Gastrocnemius medialis (tissue), 4 donors: ENCODE data around the gene PNMA1. TPM values are rescaled to one million over a fixed set of nuclear protein-coding genes. Genes with fewer than 3 reads are reported as not detected.

Experiments
- ATAC-seq, 2 donors: fragments of 150-250 bp; one replicate each; pipeline ENCODE4 v1.9.1; 2016
- DNase-seq, 2 donors: peaks; one replicate each; pipeline ENCODE4 v3.0.0-alpha.2; 2019
- H3K27ac ChIP-seq, 4 donors: fragments of 200-600 bp; sonication (generic); 1 replicate in 1 of 4; 2 replicates in 3 of 4; pipeline ENCODE4 v1.5.1; 2016 to 2018; ENCODE audit warnings: mild to moderate bottlenecking in 2 of 4, moderate library complexity in 1 of 4
- H3K27me3 ChIP-seq, 3 donors: fragments of 200-600 bp; sonication (generic) in 2 of 3; 1 replicate in 1 of 3; 2 replicates in 2 of 3; pipeline versions ENCODE4 v1.5.1 to v1.6.0; 2016 to 2019; ENCODE audit warnings: mild to moderate bottlenecking in 1 of 3, moderate library complexity in 1 of 3
- H3K36me3 ChIP-seq, 2 donors: fragments of 200-600 bp; sonication (generic) in 1 of 2; one replicate each; pipeline ENCODE4 v1.5.1; 2017 to 2018
- H3K4me1 ChIP-seq, 2 donors: fragments of 200-600 bp; sonication (generic) in 1 of 2; one replicate each; pipeline ENCODE4 v1.5.1; 2016 to 2017; ENCODE audit warnings: mild to moderate bottlenecking in 2 of 2
- H3K4me3 ChIP-seq, 4 donors: fragments of 200-600 bp; sonication (generic) in 3 of 4; 1 replicate in 1 of 4; 2 replicates in 3 of 4; pipeline ENCODE4 v1.5.1; 2016 to 2019; ENCODE audit warnings: mild to moderate bottlenecking in 2 of 4
- H3K9me3 ChIP-seq, 3 donors: fragments of 200-600 bp; sonication (generic) in 2 of 3; 1 replicate in 1 of 3; 2 replicates in 2 of 3; pipeline ENCODE4 v1.5.1; 2016 to 2019
- CTCF ChIP-seq, 5 experiments: fragments of 450-650 bp in 3 of 5; fragments of 200-600 bp in 2 of 5; sonication (generic) in 2 of 5; IDR thresholded peaks in 4 of 5; conservative IDR thresholded peaks in 1 of 5; 1 replicate in 4 of 5; 2 replicates in 1 of 5; pipeline ENCODE4 v1.5.1; 2016 to 2019; ENCODE audit warnings: antibody characterized with exemption in 5 of 5, mild to moderate bottlenecking in 3 of 5, moderate library complexity in 3 of 5
- POLR2A ChIP-seq, 2 donors: fragments of 450-650 bp; IDR thresholded peaks; one replicate each; pipeline ENCODE4 v1.6.1; 2017; ENCODE audit warnings: antibody characterized with exemption in 2 of 2, mild to moderate bottlenecking in 2 of 2, moderate library complexity in 2 of 2
- in situ Hi-C, 4 donors: fragments of 200-750 bp; cut with MboI; loops; one replicate each; pipeline versions ENCODE4 v1.15.0 to v1.8.0; 2017; ENCODE audit warnings: low sequenced_read_pairs in 4 of 4
- intact Hi-C: fragments of 100-400 bp; cut with DNase I; formaldehyde crosslinking; loops from one replicate; pipeline ENCODE4 v1.15.1; 2023; ENCODE audit warnings: low total_unique reads
- total RNA-seq, 4 donors: library from RNA; depleted of rRNA; stranded (reverse); fragments of >200 nt; gene quantifications; one replicate each; pipeline versions ENCODE4 v1.1.0 to v1.2.3, GENCODE V29; 2016

The PNMA1 gene
- total RNA-seq, 4 donors from 2014 or later: 7.6 to 18.5 (median 8.8) TPM

- DNase-seq (no peak), ATAC-seq (no peak)
- H3K4me1 ChIP-seq: peaks cover 83 to 87% of the 10 kb centered on the region in 2 donors
- H3K36me3 ChIP-seq: no peaks in the 10 kb centered on the region
- H3K27me3 ChIP-seq: no peaks in the 10 kb centered on the region
- intact Hi-C loops (no loop called here), in situ Hi-C loops (no loop called here)
- H3K27ac ChIP-seq: peak overlapping the region; percentile 89 to 98 (median 94)
- peak overlapping the region; percentile 40 to 91 (median 67) for H3K4me3 ChIP-seq
- TF ChIP-seq CTCF (IDR thresholded peaks at IDR 0.05 in 4 of 5, conservative IDR thresholded peaks at IDR 0.05 in 1 of 5) (no peak), POLR2A (IDR thresholded peaks at IDR 0.05) (no peak)
- no peaks in the 10 kb centered on the region for H3K9me3 ChIP-seq
Measured at GRCh38 chr14:73760598-73761586, 46.7 kb upstream of the PNMA1 start.

GRCh38 chr14:73759714-73760597 lies 45.8 kb upstream of the PNMA1 start:
- in situ Hi-C loops (no loop called here), intact Hi-C loops (no loop called here)
- DNase-seq: peak; percentile 95 to 98
- Histone ChIP-seq H3K4me3 (peak overlapping the region; percentile 57 to 91 (median 67)), H3K27me3 (no peaks in the 10 kb centered on the region), H3K9me3 (no peaks in the 10 kb centered on the region), H3K4me1 (peaks cover 83 to 87% of the 10 kb centered on the region in 2 donors), H3K36me3 (no peaks in the 10 kb centered on the region), H3K27ac (peak overlapping the region; percentile 89 to 98 (median 94))
- peak in 4 of 5 experiments; percentile 10 to 67 (median 56) for TF ChIP-seq CTCF (IDR thresholded peaks at IDR 0.05 in 4 of 5, conservative IDR thresholded peaks at IDR 0.05 in 1 of 5)
- TF ChIP-seq POLR2A (IDR thresholded peaks at IDR 0.05): peak; percentile 90 to 91
- peak; percentile 66 to 67 for ATAC-seq

GRCh38 chr14:73759183-73759713 lies 45.1 kb upstream of the PNMA1 start:
- ATAC-seq (peak; percentile 4), DNase-seq (peak in 1 of 2 donors; percentile 46)
- Histone ChIP-seq H3K27me3 (no peaks in the 10 kb centered on the region), H3K4me3 (peak overlapping the region; percentile 61 to 91 (median 76)), H3K36me3 (no peaks in the 10 kb centered on the region), H3K27ac (peak overlapping the region; percentile 89 to 98 (median 94)), H3K4me1 (peaks cover 85 to 87% of the 10 kb centered on the region in 2 donors), H3K9me3 (no peaks in the 10 kb centered on the region)
- in situ Hi-C loops: no loop called here
- no peak for TF ChIP-seq POLR2A (IDR thresholded peaks at IDR 0.05)
- TF ChIP-seq CTCF (IDR thresholded peaks at IDR 0.05 in 4 of 5, conservative IDR thresholded peaks at IDR 0.05 in 1 of 5): peak in 1 of 5 experiments; percentile 17
- intact Hi-C loops: no loop called here

- intact Hi-C loops: loop anchor here (1.0 kb wide), 2 partner anchors 28 to 30 kb away; no protein-coding TSS in a partner anchor
- H3K4me1 ChIP-seq: peaks cover 85 to 87% of the 10 kb centered on the region in 2 donors
- peak overlapping the region; percentile 89 to 98 (median 94) for H3K27ac ChIP-seq
- H3K36me3 ChIP-seq: no peaks in the 10 kb centered on the region
- no peaks in the 10 kb centered on the region for H3K9me3 ChIP-seq
- no peaks in the 10 kb centered on the region for H3K27me3 ChIP-seq
- peak in 1 of 2 donors; percentile 11 for ATAC-seq
- peak overlapping the region; percentile 61 to 91 (median 76) for H3K4me3 ChIP-seq
- DNase-seq: peak; percentile 68 to 81
- TF ChIP-seq CTCF (IDR thresholded peaks at IDR 0.05 in 4 of 5, conservative IDR thresholded peaks at IDR 0.05 in 1 of 5): peak; percentile 49 to 67 (median 65)
- no peak for TF ChIP-seq POLR2A (IDR thresholded peaks at IDR 0.05)
- in situ Hi-C loops: no loop called here
Measured at GRCh38 chr14:73758392-73759182, 44.4 kb upstream of the PNMA1 start.
